Nephron progenitor cell (in vitro differentiated cells): Measurements from ENCODE around the gene ZNF764.
"Not testable (repeated sequence)": the region's sequence is repeated elsewhere in the genome, so short reads cannot be mapped to it uniquely, and the experiment has no call there.

Source experiments
- DNase-seq: peaks from one replicate; pipeline ENCODE4 v3.0.0; 2021
- H3K27ac Mint-ChIP-seq: 2 replicates; pipeline ENCODE4 v1.8.0; 2021; ENCODE audit warnings: mild to moderate bottlenecking, moderate library complexity, mixed read lengths
- H3K27me3 Mint-ChIP-seq: 2 replicates; pipeline ENCODE4 v1.8.0; 2021; ENCODE audit warnings: mild to moderate bottlenecking, low read depth, mixed read lengths; ENCODE audit not compliant: poor library complexity
- H3K36me3 Mint-ChIP-seq: 2 replicates; pipeline ENCODE4 v1.8.0; 2021; ENCODE audit warnings: low read depth, mixed read lengths
- H3K4me1 Mint-ChIP-seq: 2 replicates; pipeline ENCODE4 v1.8.0; 2021; ENCODE audit warnings: mixed read lengths
- H3K4me3 Mint-ChIP-seq: 2 replicates; pipeline ENCODE4 v1.8.0; 2021; ENCODE audit warnings: mild to moderate bottlenecking, moderate library complexity, mixed read lengths
- H3K9me3 Mint-ChIP-seq: 2 replicates; pipeline ENCODE4 v1.8.0; 2021; ENCODE audit warnings: mild to moderate bottlenecking, moderate library complexity, mixed read lengths
- TF ChIP-seq, protein P1 (sequence below): fragments of 200-600 bp; sonication (generic); IDR thresholded peaks from 2 replicates; pipeline ENCODE4 v1.5.0; 2021; ENCODE audit warnings: antibody characterized with exemption

The ZNF764 gene

DNA sequence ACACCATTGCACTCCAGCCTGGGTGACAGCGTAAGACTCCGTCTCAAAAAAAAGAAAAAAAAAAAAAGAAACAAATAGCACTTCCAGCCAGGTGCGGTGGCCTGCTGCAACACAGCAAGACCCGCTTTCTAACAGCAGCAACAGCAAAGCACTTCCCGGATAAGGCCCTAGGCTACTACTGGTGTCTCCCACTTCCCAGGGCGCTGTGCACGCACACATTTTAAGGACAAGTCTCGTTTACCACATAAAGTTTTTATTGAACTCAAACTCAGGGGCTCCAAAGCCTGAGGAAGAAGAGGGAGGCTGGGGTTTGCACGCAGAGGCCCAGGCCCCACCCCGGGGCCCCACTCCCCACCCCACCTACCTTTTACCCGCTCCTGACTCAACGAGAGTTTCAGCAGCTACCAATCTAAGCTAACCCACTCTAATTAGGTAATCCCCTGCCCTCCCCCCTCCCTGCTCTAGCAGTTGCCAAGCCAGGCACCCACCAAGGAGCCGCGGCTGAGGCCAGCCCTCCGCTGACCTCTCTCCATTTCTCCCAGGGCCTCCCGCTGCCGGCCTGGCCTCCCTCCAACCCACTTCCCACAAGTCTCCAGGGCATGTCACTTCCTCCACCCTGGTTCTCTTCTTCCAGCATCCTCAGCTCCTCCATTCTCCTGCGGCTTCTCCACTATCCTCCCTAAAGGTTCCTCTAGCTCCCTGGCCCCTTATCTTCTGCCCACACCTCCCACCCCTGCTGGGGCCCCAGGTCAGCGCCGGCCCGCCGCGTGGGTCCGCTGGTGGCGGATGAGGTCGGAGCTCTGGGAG lies 34.2 kb downstream of the ZNF764 start:
- peaks cover 8% of the 10 kb centered on the region for H3K27me3 Mint-ChIP-seq
- H3K27ac Mint-ChIP-seq: no peak overlapping the region
- TF ChIP-seq, protein P1, sequence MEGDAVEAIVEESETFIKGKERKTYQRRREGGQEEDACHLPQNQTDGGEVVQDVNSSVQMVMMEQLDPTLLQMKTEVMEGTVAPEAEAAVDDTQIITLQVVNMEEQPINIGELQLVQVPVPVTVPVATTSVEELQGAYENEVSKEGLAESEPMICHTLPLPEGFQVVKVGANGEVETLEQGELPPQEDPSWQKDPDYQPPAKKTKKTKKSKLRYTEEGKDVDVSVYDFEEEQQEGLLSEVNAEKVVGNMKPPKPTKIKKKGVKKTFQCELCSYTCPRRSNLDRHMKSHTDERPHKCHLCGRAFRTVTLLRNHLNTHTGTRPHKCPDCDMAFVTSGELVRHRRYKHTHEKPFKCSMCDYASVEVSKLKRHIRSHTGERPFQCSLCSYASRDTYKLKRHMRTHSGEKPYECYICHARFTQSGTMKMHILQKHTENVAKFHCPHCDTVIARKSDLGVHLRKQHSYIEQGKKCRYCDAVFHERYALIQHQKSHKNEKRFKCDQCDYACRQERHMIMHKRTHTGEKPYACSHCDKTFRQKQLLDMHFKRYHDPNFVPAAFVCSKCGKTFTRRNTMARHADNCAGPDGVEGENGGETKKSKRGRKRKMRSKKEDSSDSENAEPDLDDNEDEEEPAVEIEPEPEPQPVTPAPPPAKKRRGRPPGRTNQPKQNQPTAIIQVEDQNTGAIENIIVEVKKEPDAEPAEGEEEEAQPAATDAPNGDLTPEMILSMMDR: no peak
- H3K4me1 Mint-ChIP-seq: peaks cover 31% of the 10 kb centered on the region
- no peak for DNase-seq
- H3K9me3 Mint-ChIP-seq: no peaks in the 10 kb centered on the region
- peaks cover 5% of the 10 kb centered on the region for H3K36me3 Mint-ChIP-seq
- H3K4me3 Mint-ChIP-seq: no peak overlapping the region

DNA sequence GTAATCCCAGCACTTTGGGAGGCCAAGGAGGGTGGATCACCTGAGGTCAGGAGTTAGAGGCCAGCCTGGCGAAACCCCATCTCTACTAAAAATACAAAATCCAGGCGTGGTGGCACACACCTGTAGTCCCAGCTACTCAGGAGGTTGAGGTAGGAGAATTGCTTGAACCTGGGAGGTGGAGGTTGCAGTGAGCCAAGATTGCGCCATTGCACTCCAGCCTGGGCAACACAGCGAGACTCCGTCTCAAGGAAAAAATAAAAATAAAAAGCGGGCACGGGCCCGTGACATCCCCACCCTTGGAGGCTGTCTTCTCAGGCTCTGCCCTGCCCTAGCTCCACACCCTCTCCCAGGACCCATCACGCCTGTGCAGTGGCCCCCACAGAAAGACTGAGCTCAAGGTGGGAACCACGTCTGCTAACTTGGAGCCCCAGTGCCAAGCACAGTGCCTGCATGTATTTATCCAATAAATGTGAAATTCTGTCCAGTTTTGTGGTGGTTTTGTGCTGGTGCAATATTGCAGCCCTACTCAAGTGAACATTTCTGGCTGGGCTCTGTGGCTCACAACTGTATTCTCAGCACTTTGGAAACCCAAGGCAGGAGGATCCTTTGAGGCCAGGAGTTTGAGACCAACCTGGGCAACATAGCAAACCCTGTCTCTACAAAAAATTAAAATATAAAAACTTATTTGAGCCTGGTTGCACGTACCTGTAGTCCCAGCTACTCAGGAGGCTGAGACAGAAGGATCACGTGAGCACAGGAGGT lies 35.3 kb downstream of the ZNF764 start:
- not testable (repeated sequence) for H3K27ac Mint-ChIP-seq, H3K4me3 Mint-ChIP-seq, H3K9me3 Mint-ChIP-seq, DNase-seq, H3K36me3 Mint-ChIP-seq, H3K27me3 Mint-ChIP-seq
- H3K4me1 Mint-ChIP-seq: peaks cover 22% of the 10 kb centered on the region

DNA sequence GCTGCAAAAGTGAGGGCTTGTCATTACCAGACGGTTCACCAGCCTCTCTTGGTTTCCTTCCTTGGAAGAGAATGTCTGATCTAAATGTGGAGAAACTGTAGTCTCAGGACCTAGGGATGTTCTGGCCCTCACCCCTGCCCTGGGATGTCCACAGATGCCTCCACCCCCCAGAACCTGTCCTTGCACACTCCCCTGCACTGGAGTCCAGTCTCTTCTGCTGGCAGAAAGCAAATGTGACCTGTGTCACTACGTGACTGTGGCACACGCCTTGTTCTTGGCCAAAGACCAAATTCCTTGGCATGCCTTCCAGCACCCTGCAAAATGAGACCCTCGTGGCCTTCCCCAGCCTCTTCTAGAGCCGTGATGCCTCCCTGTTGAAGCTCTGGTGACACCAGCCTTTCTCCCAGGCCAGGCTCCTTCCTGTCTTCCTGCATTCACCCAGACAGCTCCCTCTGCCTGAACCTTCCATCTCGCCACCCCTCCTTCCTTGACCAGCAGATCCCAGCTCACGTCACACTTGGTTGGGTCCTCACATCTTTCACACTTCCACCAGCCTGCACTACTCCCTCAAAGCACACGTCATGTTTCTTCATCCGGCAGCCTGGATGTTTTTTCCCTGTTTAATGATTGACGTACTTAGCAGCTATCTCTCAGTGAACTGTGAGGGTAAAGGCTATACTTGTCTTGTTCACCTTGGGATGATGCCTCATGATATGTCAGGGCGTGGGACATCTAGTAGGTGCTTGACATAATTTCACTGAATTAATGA lies 36.1 kb downstream of the ZNF764 start:
- Mint-ChIP-seq H3K27ac (peak overlapping the region; percentile 3), H3K36me3 (peaks cover 5% of the 10 kb centered on the region), H3K9me3 (no peaks in the 10 kb centered on the region), H3K4me3 (no peak overlapping the region), H3K4me1 (peaks cover 15% of the 10 kb centered on the region), H3K27me3 (peaks cover 13% of the 10 kb centered on the region)
- DNase-seq: no peak
- TF ChIP-seq, protein P1: no peak

DNA sequence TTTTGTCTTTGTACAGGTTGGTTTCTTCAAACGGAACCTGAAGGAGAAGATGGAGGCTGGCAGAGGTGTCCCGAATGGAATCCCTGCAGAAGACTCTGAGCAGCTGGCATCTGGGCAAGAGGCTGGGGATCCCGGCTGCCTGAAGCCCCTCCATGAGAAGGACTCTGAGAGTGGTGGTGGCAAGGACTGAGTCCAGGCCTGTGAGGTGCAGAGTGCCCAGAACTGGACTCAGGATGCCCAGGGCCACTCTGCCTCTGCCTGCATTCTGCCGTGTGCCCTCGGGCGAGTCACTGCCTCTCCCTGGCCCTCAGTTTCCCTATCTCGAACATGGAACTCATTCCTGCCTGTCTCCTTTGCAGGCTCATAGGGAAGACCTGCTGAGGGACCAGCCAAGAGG lies 36.7 kb downstream of the ZNF764 start:
- Mint-ChIP-seq H3K4me3 (no peak overlapping the region), H3K27ac (no peak overlapping the region), H3K4me1 (peaks cover 15% of the 10 kb centered on the region), H3K27me3 (peaks cover 17% of the 10 kb centered on the region), H3K36me3 (peaks cover 5% of the 10 kb centered on the region), H3K9me3 (no peaks in the 10 kb centered on the region)
- TF ChIP-seq, protein P1: no peak
- DNase-seq: no peak

DNA sequence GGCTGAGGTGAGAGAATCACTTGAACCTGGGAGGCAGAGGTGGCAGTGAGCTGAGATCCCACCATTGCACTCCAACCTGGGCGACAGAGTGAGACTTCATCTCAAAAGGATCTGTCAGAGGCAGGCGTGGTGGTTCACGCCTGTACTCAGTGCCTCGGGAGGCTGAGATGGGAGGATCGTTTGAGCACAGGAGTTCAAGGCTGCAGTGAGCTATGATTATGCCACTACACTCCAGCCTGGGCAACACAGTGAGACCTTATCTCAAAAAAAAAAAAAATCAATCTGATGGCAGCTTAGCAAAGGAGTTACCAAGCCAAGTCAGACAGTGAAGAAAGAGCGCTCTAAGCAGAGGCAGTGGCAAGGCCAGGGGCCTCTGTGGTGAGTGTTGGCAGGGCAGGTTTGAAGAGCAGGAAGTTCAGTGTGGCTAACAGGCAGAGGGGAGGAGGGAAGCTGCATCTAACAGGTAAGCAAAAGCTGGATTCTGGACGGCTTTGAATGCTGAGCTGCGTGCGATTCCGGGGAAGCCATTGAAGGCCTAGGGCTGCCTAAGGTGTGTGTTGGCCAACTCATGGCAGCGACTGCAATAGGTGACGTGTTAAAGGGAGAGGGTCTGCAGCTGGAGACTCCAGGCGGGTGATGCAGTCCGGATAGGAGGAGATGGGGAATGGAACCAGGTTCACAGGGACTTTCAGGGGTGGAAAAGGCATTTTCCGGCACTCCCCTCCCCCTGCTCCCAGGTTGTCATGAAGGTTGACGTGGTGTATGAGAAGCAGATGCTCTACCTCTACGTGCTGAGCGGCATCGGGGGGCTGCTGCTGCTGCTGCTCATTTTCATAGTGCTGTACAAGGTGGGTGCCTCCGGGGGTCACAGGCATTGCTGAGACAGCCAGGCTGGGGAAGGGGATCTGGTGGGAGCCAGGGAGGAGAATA lies 38.8 kb downstream of the ZNF764 start:
- Mint-ChIP-seq H3K4me1 (peaks cover 9% of the 10 kb centered on the region), H3K36me3 (no peaks in the 10 kb centered on the region), H3K9me3 (no peaks in the 10 kb centered on the region), H3K27me3 (peaks cover 26% of the 10 kb centered on the region), H3K4me3 (no peak overlapping the region), H3K27ac (peak overlapping the region; percentile 47)
- TF ChIP-seq, protein P1: no peak
- no peak for DNase-seq
